HepG2 (cell line): ENCODE data around the gene KIAA1755. TPM values are rescaled to one million over a fixed set of nuclear protein-coding genes. Genes with fewer than 3 reads are reported as not detected.

Experiments
- BRD4 ChIP-seq: sonication (generic); formaldehyde crosslinking; IDR thresholded peaks from 2 replicates; pipeline ENCODE4 v1.4.0; 2020; ENCODE audit warnings: missing genetic modification reagents
- ESRRA ChIP-seq: sonication (generic); formaldehyde crosslinking; IDR thresholded peaks from 2 replicates; pipeline ENCODE4 v1.5.1; 2020; ENCODE audit warnings: mild to moderate bottlenecking, low read depth, missing genetic modification reagents
- FOXC1 ChIP-seq: sonication (generic); formaldehyde crosslinking; IDR thresholded peaks from 2 replicates; pipeline ENCODE4 v1.8.0; 2022; ENCODE audit warnings: mild to moderate bottlenecking, missing genetic modification reagents, borderline replicate concordance
- GATAD2A ChIP-seq: IDR thresholded peaks from 2 replicates; pipeline ENCODE4 v1.6.1; 2016
- KAT8 ChIP-seq: IDR thresholded peaks from 2 replicates; pipeline ENCODE4 v1.6.1; 2016; ENCODE audit warnings: missing genetic modification reagents, missing compliant biosample characterization
- NAIF1 ChIP-seq: sonication (generic); formaldehyde crosslinking; IDR thresholded peaks from 2 replicates; pipeline ENCODE4 v1.5.0; 2020; ENCODE audit warnings: mild to moderate bottlenecking, missing genetic modification reagents, borderline replicate concordance
- NFIB ChIP-seq: sonication (generic); formaldehyde crosslinking; IDR thresholded peaks from 2 replicates; pipeline ENCODE4 v1.9.0; 2021; ENCODE audit warnings: missing genetic modification reagents, mild to moderate bottlenecking, borderline replicate concordance
- NFKBIZ ChIP-seq: IDR thresholded peaks from 2 replicates; pipeline ENCODE4 v1.6.1; 2018; ENCODE audit warnings: missing genetic modification reagents, missing compliant biosample characterization
- PHB2 ChIP-seq: fragments of 450-650 bp; IDR thresholded peaks from 2 replicates; pipeline ENCODE4 v1.6.1; 2018; ENCODE audit not compliant: partially characterized antibody
- SIN3B ChIP-seq: fragments of 150-350 bp; IDR thresholded peaks from 2 replicates; pipeline ENCODE4 v1.6.1; 2014; ENCODE audit warnings: low read length
- ZFP1 ChIP-seq: IDR thresholded peaks from 2 replicates; pipeline ENCODE4 v1.6.1; 2016
- ZNF343 ChIP-seq: sonication (generic); formaldehyde crosslinking; IDR thresholded peaks from 2 replicates; pipeline ENCODE4 v1.4.0; 2020; ENCODE audit warnings: mild to moderate bottlenecking, missing genetic modification reagents
- ZNF652 ChIP-seq: IDR thresholded peaks from 2 replicates; pipeline ENCODE4 v1.6.1; 2016; ENCODE audit warnings: low read depth, borderline replicate concordance
- ZZZ3 ChIP-seq: sonication (generic); formaldehyde crosslinking; IDR thresholded peaks from 2 replicates; pipeline ENCODE4 v1.4.0; 2020; ENCODE audit warnings: missing genetic modification reagents, mild to moderate bottlenecking, borderline replicate concordance
- polyA plus RNA-seq, 8 experiments: library from polyadenylated mRNA; depleted of rRNA in 3 of 8; stranded (reverse) in 7 of 8; unstranded in 1 of 8; fragments of >200 nt; fragmentation: Illumina TruSeq in 4 of 8; extraction: Trizol in 4 of 8; gene quantifications; 2 replicates each; pipeline versions ENCODE4 v1.2.1 to v1.2.3, GENCODE V29; 2011 to 2016; ENCODE audit warnings: low read depth in 4 of 8, missing spikeins in 1 of 8, mixed read lengths in 1 of 8; ENCODE audit not compliant: insufficient read depth in 1 of 8
- total RNA-seq, 5 experiments: library from RNA; depleted of rRNA; stranded (reverse); fragments of >200 nt; fragmentation: Illumina TruSeq; extraction: Trizol; gene quantifications; 2 replicates each; pipeline ENCODE4 v1.2.3, GENCODE V29; 2016; ENCODE audit warnings: low read depth in 1 of 5
- TF ChIP-seq, protein P1 (sequence below): sonication (generic); formaldehyde crosslinking; IDR thresholded peaks from one replicate; pipeline ENCODE4 v1.5.1; 2020; ENCODE audit warnings: mild to moderate bottlenecking, missing genetic modification reagents; ENCODE audit errors: not compliant biosample characterization
- TF ChIP-seq, protein P2 (sequence below): sonication (generic); formaldehyde crosslinking; IDR thresholded peaks from 2 replicates; pipeline ENCODE4 v1.4.0; 2020; ENCODE audit warnings: missing genetic modification reagents

Gene KIAA1755
- total and polyA plus RNA-seq, 2 of the 13 experiments (the other 11 are each of a cell fraction or from before 2014, with no cell fraction given), result 0.04 TPM; not detected in 1

DNA sequence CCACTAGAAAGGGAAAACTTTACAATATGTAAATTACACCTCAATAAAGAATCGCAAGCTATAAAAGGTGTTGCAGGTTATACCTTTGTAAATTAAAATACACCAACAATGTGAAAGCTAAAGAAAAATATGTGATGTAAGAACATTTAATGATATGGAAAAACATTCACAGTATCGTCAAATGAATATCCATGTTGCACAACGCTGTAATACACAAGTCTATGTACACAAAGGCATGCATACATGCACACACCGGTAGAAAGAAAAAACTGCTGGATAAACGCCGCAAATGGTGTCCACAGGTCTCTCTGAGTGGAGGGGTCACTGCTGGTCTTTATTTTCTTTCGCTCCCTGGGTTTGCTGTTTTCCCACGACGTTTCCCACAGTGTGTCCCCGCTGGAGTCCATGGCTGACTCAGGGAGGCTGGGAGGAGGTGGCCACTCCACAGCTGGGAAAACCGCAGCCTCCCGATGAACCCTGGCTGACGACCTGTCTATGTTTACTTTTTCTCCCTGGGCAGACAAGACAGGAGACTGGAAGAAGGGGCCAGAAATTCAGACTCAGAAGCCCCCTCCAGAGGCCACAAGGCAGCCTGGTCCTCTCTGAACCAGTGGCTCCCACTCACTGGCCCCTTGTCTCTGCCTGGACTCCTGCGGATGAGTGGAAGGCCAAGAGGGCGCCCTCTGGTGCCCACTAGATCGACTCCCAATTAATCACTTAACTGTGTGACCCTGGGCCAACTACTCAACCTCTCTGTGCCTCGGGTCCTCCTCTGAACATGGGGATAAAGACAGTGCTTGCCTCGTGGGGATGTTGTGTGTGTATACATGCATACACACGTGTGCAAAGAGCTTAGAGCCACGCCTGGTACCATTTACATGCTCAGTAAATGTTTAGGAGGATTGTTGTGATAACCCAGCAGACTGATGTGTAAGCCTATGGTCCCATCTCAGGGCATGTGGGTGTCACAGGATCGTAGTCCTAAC is 30.6 kb upstream of the KIAA1755 start (continued):
- TF ChIP-seq, protein P1, sequence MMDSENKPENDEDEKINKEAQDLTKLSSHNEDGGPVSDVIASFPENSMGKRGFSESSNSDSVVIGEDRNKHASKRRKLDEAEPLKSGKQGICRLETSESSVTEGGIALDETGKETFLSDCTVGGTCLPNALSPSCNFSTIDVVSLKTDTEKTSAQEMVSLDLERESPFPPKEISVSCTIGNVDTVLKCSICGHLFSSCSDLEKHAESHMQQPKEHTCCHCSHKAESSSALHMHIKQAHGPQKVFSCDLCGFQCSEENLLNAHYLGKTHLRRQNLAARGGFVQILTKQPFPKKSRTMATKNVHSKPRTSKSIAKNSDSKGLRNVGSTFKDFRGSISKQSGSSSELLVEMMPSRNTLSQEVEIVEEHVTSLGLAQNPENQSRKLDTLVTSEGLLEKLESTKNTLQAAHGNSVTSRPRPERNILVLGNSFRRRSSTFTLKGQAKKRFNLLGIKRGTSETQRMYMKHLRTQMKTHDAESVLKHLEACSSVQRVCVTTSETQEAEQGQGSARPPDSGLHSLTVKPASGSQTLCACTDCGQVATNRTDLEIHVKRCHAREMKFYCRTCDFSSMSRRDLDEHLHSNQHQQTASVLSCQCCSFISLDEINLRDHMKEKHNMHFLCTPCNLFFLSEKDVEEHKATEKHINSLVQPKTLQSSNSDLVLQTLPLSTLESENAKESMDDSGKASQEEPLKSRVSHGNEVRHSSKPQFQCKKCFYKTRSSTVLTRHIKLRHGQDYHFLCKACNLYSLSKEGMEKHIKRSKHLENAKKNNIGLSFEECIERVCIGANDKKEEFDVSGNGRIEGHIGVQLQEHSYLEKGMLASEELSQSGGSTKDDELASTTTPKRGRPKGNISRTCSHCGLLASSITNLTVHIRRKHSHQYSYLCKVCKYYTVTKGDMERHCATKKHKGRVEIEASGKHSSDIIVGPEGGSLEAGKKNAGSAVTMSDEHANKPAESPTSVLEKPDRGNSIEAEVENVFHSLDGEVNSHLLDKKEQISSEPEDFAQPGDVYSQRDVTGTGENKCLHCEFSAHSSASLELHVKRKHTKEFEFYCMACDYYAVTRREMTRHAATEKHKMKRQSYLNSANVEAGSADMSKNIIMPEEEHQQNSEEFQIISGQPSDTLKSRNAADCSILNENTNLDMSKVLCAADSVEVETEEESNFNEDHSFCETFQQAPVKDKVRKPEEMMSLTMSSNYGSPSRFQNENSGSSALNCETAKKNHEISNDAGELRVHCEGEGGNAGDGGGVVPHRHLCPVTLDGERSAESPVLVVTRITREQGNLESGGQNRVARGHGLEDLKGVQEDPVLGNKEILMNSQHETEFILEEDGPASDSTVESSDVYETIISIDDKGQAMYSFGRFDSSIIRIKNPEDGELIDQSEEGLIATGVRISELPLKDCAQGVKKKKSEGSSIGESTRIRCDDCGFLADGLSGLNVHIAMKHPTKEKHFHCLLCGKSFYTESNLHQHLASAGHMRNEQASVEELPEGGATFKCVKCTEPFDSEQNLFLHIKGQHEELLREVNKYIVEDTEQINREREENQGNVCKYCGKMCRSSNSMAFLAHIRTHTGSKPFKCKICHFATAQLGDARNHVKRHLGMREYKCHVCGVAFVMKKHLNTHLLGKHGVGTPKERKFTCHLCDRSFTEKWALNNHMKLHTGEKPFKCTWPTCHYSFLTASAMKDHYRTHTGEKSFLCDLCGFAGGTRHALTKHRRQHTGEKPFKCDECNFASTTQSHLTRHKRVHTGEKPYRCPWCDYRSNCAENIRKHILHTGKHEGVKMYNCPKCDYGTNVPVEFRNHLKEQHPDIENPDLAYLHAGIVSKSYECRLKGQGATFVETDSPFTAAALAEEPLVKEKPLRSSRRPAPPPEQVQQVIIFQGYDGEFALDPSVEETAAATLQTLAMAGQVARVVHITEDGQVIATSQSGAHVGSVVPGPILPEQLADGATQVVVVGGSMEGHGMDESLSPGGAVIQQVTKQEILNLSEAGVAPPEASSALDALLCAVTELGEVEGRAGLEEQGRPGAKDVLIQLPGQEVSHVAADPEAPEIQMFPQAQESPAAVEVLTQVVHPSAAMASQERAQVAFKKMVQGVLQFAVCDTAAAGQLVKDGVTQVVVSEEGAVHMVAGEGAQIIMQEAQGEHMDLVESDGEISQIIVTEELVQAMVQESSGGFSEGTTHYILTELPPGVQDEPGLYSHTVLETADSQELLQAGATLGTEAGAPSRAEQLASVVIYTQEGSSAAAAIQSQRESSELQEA (CRISPR knock-in tag), result no peak
- TF ChIP-seq ZFP1 (CRISPR knock-in tag) (no peak), NAIF1 (no peak), ESRRA (CRISPR knock-in tag) (no peak), BRD4 (CRISPR knock-in tag) (no peak), NFKBIZ (CRISPR knock-in tag) (no peak), ZZZ3 (CRISPR knock-in tag) (no peak), ZNF343 (CRISPR knock-in tag) (no peak), GATAD2A (CRISPR knock-in tag) (no peak; the same call in 1 of the 2 replicates), NFIB (CRISPR knock-in tag) (no peak), PHB2 (no peak), ZNF652 (CRISPR knock-in tag) (no peak), FOXC1 (no peak), KAT8 (CRISPR knock-in tag) (no peak), SIN3B (no peak)
- TF ChIP-seq, protein P2, sequence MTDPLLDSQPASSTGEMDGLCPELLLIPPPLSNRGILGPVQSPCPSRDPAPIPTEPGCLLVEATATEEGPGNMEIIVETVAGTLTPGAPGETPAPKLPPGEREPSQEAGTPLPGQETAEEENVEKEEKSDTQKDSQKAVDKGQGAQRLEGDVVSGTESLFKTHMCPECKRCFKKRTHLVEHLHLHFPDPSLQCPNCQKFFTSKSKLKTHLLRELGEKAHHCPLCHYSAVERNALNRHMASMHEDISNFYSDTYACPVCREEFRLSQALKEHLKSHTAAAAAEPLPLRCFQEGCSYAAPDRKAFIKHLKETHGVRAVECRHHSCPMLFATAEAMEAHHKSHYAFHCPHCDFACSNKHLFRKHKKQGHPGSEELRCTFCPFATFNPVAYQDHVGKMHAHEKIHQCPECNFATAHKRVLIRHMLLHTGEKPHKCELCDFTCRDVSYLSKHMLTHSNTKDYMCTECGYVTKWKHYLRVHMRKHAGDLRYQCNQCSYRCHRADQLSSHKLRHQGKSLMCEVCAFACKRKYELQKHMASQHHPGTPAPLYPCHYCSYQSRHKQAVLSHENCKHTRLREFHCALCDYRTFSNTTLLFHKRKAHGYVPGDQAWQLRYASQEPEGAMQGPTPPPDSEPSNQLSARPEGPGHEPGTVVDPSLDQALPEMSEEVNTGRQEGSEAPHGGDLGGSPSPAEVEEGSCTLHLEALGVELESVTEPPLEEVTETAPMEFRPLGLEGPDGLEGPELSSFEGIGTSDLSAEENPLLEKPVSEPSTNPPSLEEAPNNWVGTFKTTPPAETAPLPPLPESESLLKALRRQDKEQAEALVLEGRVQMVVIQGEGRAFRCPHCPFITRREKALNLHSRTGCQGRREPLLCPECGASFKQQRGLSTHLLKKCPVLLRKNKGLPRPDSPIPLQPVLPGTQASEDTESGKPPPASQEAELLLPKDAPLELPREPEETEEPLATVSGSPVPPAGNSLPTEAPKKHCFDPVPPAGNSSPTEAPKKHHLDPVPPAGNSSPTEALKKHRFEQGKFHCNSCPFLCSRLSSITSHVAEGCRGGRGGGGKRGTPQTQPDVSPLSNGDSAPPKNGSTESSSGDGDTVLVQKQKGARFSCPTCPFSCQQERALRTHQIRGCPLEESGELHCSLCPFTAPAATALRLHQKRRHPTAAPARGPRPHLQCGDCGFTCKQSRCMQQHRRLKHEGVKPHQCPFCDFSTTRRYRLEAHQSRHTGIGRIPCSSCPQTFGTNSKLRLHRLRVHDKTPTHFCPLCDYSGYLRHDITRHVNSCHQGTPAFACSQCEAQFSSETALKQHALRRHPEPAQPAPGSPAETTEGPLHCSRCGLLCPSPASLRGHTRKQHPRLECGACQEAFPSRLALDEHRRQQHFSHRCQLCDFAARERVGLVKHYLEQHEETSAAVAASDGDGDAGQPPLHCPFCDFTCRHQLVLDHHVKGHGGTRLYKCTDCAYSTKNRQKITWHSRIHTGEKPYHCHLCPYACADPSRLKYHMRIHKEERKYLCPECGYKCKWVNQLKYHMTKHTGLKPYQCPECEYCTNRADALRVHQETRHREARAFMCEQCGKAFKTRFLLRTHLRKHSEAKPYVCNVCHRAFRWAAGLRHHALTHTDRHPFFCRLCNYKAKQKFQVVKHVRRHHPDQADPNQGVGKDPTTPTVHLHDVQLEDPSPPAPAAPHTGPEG, result no peak
